Endodermal cell (in vitro differentiated cells): ENCODE measurements around the gene AKAP8. TPM values are rescaled to one million over a fixed set of nuclear protein-coding genes. Genes with fewer than 3 reads are reported as not detected.
"Not testable (repeated sequence)": the region's sequence is repeated elsewhere in the genome, so short reads cannot be mapped to it uniquely, and the experiment has no call there.

ENCODE experiments used
- DNase-seq: peaks from one replicate; pipeline ENCODE4 v3.0.0-alpha.2; 2017
- H3K27ac ChIP-seq: 2 replicates; pipeline ENCODE4 v1.5.1; 2013; ENCODE audit warnings: mild to moderate bottlenecking, low read depth, low read length, moderate library complexity
- H3K27me3 ChIP-seq: 2 replicates; pipeline ENCODE4 v1.6.1; 2013; ENCODE audit warnings: mild to moderate bottlenecking, low read length, moderate library complexity; ENCODE audit not compliant: insufficient read depth, control insufficient read depth, poor library complexity, severe bottlenecking
- H3K36me3 ChIP-seq: 2 replicates; pipeline ENCODE4 v1.7.0; 2013; ENCODE audit warnings: mild to moderate bottlenecking, low read length, moderate library complexity; ENCODE audit not compliant: control insufficient read depth, insufficient read depth
- H3K4me1 ChIP-seq: one replicate; pipeline ENCODE4 v1.7.0; 2013; ENCODE audit warnings: low read length; ENCODE audit not compliant: control insufficient read depth, insufficient read depth
- H3K4me3 ChIP-seq: 2 replicates; pipeline ENCODE4 v1.5.1; 2013; ENCODE audit warnings: mild to moderate bottlenecking, low read length, moderate library complexity
- H3K9ac ChIP-seq: 2 replicates; pipeline ENCODE4 v1.6.1; 2013; ENCODE audit warnings: mild to moderate bottlenecking, low read length, moderate library complexity; ENCODE audit not compliant: poor library complexity, severe bottlenecking; ENCODE audit errors: extremely low read depth
- H3K9me3 ChIP-seq: 2 replicates; pipeline ENCODE4 v1.6.1; 2013; ENCODE audit warnings: mild to moderate bottlenecking, low read length, moderate library complexity; ENCODE audit not compliant: control insufficient read depth
- H3K27ac Mint-ChIP-seq: 2 replicates; pipeline ENCODE4 v1.8.0; 2020; ENCODE audit warnings: mixed read lengths
- H3K27me3 Mint-ChIP-seq: 2 replicates; pipeline ENCODE4 v1.8.0; 2021; ENCODE audit warnings: mild to moderate bottlenecking, mixed read lengths; ENCODE audit not compliant: insufficient read depth
- H3K36me3 Mint-ChIP-seq: 2 replicates; pipeline ENCODE4 v1.8.0; 2020; ENCODE audit warnings: low read depth, mixed read lengths
- H3K4me1 Mint-ChIP-seq: 2 replicates; pipeline ENCODE4 v1.8.0; 2020; ENCODE audit warnings: mixed read lengths
- H3K4me3 Mint-ChIP-seq: 2 replicates; pipeline ENCODE4 v1.8.0; 2020; ENCODE audit warnings: mild to moderate bottlenecking, moderate library complexity, mixed read lengths
- H3K9me3 Mint-ChIP-seq: 2 replicates; pipeline ENCODE4 v1.8.0; 2020; ENCODE audit warnings: mild to moderate bottlenecking, mixed read lengths
- whole genome bisulfite sequencing, 2 experiments: methylation state at CpG; one replicate each; pipeline versions ENCODE4 v1.1.5 to v1.1.7; 2013; ENCODE audit warnings: missing lambda C conversion rate in 2 of 2, mixed read lengths in 1 of 2; ENCODE audit not compliant: insufficient coverage in 1 of 2, insufficient read length in 1 of 2; 5-methylcytosine and 5-hydroxymethylcytosine counted together
- total RNA-seq, 2 donors: library from RNA; stranded (reverse); fragmentation: NEBNext Ultra II Directional in 1 of 2; extraction: Animal tissue kit (Norgen Biotek cat#: 25700) in 1 of 2; gene quantifications; 2 replicates in 1 of 2; 3 replicates in 1 of 2; pipeline ENCODE4 v1.2.1, GENCODE V29; 2021
- TF ChIP-seq, protein P1 (sequence below): fragments of 200-600 bp; sonication (generic); conservative IDR thresholded peaks from 2 replicates; pipeline ENCODE4 v1.5.0; 2021; ENCODE audit warnings: antibody characterized with exemption, mild to moderate bottlenecking

The AKAP8 gene
- total RNA-seq, 2 donors from 2014 or later: 34.9 to 39.6 TPM

DNA sequence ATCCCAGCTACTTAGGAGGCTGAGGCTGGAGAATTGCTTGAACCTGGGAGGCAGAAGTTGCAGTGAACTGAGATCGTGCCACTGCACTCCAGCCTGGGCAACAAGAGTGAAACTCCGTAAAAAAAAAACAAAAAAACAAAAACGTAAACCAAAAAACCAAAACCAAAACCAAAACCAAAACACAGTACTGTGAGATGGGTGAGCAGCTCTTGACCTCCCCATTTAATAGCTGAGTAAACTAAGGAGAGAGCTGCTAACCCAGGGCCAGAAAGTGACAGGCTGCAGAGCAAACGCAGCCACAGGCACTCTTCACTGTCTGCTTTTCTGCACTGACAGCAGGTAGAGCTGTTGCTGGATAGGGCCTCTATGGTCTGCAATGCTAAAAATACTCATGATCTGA, 19.6 kb downstream of the AKAP8 start:
- not testable (repeated sequence) for H3K4me3 ChIP-seq, H3K4me1 Mint-ChIP-seq, H3K4me1 ChIP-seq, H3K27me3 Mint-ChIP-seq, H3K27ac Mint-ChIP-seq, H3K4me3 Mint-ChIP-seq, H3K27ac ChIP-seq, H3K9ac ChIP-seq, H3K27me3 ChIP-seq, DNase-seq
- peaks cover 64% of the 10 kb centered on the region for H3K36me3 ChIP-seq
- Mint-ChIP-seq H3K9me3 (peaks cover 21% of the 10 kb centered on the region), H3K36me3 (peaks cover 73% of the 10 kb centered on the region)
- H3K9me3 ChIP-seq: peaks cover 13% of the 10 kb centered on the region
- WGBS, 2 experiments: 91 to 100% methylated on average over 1 to 4 of the region's 4 CpGs

DNA sequence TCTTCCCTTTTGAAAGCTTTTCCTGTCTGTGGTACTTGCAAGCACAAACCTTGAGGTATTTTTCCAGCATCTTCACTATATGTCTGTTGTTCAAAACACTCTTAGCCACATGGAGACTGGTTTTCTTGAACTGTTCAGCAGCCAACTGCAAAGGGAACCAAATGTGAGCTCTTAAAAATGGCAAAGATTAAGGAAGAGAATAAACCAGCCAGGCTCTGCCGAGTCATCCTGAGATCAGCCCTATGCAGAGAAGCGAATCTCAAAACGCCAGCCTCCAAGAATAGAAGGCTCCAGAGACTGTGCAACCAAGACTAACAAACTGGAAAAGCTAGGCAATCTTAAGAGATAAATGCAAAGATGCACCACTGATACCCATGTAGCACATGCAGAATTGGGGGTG, 20.7 kb downstream of the AKAP8 start:
- no peaks in the 10 kb centered on the region for H3K27me3 Mint-ChIP-seq
- H3K27ac Mint-ChIP-seq: no peak overlapping the region
- H3K27me3 ChIP-seq: no peaks in the 10 kb centered on the region
- no peak overlapping the region for H3K4me3 ChIP-seq
- peaks cover 16% of the 10 kb centered on the region for H3K9me3 Mint-ChIP-seq
- 88 to 96% methylated on average over 3 of the region's 3 CpGs for WGBS, 2 experiments
- TF ChIP-seq, protein P1, sequence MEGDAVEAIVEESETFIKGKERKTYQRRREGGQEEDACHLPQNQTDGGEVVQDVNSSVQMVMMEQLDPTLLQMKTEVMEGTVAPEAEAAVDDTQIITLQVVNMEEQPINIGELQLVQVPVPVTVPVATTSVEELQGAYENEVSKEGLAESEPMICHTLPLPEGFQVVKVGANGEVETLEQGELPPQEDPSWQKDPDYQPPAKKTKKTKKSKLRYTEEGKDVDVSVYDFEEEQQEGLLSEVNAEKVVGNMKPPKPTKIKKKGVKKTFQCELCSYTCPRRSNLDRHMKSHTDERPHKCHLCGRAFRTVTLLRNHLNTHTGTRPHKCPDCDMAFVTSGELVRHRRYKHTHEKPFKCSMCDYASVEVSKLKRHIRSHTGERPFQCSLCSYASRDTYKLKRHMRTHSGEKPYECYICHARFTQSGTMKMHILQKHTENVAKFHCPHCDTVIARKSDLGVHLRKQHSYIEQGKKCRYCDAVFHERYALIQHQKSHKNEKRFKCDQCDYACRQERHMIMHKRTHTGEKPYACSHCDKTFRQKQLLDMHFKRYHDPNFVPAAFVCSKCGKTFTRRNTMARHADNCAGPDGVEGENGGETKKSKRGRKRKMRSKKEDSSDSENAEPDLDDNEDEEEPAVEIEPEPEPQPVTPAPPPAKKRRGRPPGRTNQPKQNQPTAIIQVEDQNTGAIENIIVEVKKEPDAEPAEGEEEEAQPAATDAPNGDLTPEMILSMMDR: no peak
- DNase-seq: no peak
- peaks cover 67% of the 10 kb centered on the region for H3K36me3 ChIP-seq
- peaks cover 77% of the 10 kb centered on the region for H3K36me3 Mint-ChIP-seq
- H3K4me3 Mint-ChIP-seq: no peak overlapping the region
- H3K9me3 ChIP-seq: peaks cover 7% of the 10 kb centered on the region
- no peak overlapping the region for H3K9ac ChIP-seq
- no peaks in the 10 kb centered on the region for H3K4me1 ChIP-seq
- H3K27ac ChIP-seq: no peak overlapping the region
- H3K4me1 Mint-ChIP-seq: no peaks in the 10 kb centered on the region

DNA sequence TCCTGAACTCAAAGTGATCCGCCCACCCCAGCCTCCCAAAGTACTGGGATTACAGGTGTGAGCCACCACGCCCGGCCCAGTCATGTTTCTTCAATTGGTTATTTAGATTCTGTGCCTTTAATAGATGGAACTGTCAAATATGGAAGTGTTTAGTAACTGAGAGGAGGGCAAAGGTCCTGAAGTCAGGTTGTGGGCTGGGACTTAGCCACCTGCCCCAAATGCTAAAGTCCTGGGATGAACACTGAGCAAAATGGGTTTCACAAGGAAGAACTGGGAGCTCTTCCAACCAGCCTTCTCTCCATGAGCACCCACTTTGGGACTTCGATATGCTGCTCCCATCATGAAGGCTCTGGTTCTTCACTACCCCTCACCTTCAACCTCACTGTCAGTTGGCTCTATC, 21.7 kb downstream of the AKAP8 start:
- H3K36me3 ChIP-seq: peaks cover 73% of the 10 kb centered on the region
- H3K4me1 ChIP-seq: no peaks in the 10 kb centered on the region
- H3K27ac Mint-ChIP-seq: no peak overlapping the region
- TF ChIP-seq, protein P1: no peak
- H3K36me3 Mint-ChIP-seq: peaks cover 77% of the 10 kb centered on the region
- no peak for DNase-seq
- peaks cover 11% of the 10 kb centered on the region for H3K9me3 Mint-ChIP-seq
- WGBS, 2 experiments: 91 to 95% methylated on average over 3 to 4 of the region's 4 CpGs
- H3K9me3 ChIP-seq: peaks cover 7% of the 10 kb centered on the region
- H3K27me3 Mint-ChIP-seq: no peaks in the 10 kb centered on the region
- H3K9ac ChIP-seq: no peak overlapping the region
- H3K4me3 ChIP-seq: no peak overlapping the region
- no peaks in the 10 kb centered on the region for H3K4me1 Mint-ChIP-seq
- no peak overlapping the region for H3K27ac ChIP-seq
- no peak overlapping the region for H3K4me3 Mint-ChIP-seq
- H3K27me3 ChIP-seq: no peaks in the 10 kb centered on the region
